Measurements from ENCODE around the gene ERGIC1.

GRCh38 chr5:172990776-172991175 is 156.7 kb downstream of the ERGIC1 start:
- TF ChIP-seq CTCF (IDR thresholded peaks at IDR 0.05) = no peak
- no peak for TF ChIP-seq POLR2A (IDR thresholded peaks at IDR 0.05)

Measured in thyroid gland (tissue), 4 donors.